ENCODE results near the gene NUB1.

GRCh38 chr7:151342811-151343210 lies 1.2 kb downstream of the NUB1 start:
- TF ChIP-seq CTCF (optimal IDR thresholded peaks at IDR 0.05 in 1 of 3, IDR thresholded peaks at IDR 0.05 in 1 of 3, conservative IDR thresholded peaks at IDR 0.05 in 1 of 3; ENCODE audit: extremely low read depth in 1 of 3, insufficient read depth in 2 of 3, low read length in 3 of 3), result peak in 1 of 3 experiments; percentile 12
- TF ChIP-seq EZH2 (IDR thresholded peaks at IDR 0.05; ENCODE audit: low read length), result no peak
